ENCODE measurements around the gene KDM4B. TPM values are rescaled to one million over a fixed set of nuclear protein-coding genes. Genes with fewer than 3 reads are reported as not detected.
A peak's percentile ranks its signal among the peaks of the same experiment; 100 is the strongest.

KDM4B gene
- total RNA-seq (10 to 100 TPM; 47.9 to 50.4 TPM), polyA plus RNA-seq (10 to 100 TPM in 1 of 2 donors, 1 to 10 TPM in 1; 3.2 to 11.9 TPM)

- ChIA-PET CTCF (ENCODE audit: partially characterized antibody) (interaction anchor here (0.6 to 3.2 kb wide), 5 partner anchors 52 to 932 kb away, joined by 3 to 26 read pairs (median 4); partner anchors contain the start of gene FEM1A), POLR2A (ENCODE audit: partially characterized antibody) (interaction anchor here (0.7 to 5.1 kb wide), 16 partner anchors 9 to 1207 kb away, joined by 3 to 113 read pairs (median 4); partner anchors contain the start of genes APBA3, CHAF1A, DPP9 and FEM1A)
- H3K27ac Mint-ChIP-seq, result peak within 1 kb of the TSS; percentile 83 to 97 (median 94)
- Histone ChIP-seq H3K27me3 (ENCODE audit: insufficient read depth, low read length) (no peaks in the 10 kb centered on the region), H3K9me3 (ENCODE audit: control insufficient read depth in 1 of 2, low read length in 2 of 2) (no peaks in the 10 kb centered on the region), H3K4me3 (ENCODE audit: low read length in 2 of 2) (peak within 1 kb of the TSS; percentile 33 to 66), H3K4me1 (ENCODE audit: insufficient read depth, low read length) (peaks cover 37% of the 10 kb centered on the region), H3K27ac (ENCODE audit: low read depth, low read length) (peak within 1 kb of the TSS; percentile 42), H3K36me3 (ENCODE audit: insufficient read depth, low read length) (no peaks in the 10 kb centered on the region)
- peak; percentile 99 to 100 (median 100) for DNase-seq
- H3K36me3 Mint-ChIP-seq, result peaks cover 0 to 11% of the 10 kb centered on the region in 2 donors
- peak within 1 kb of the TSS; percentile 89 to 97 (median 92) for H3K4me3 Mint-ChIP-seq
- no peaks in the 10 kb centered on the region for H3K9me3 Mint-ChIP-seq
- H3K4me1 Mint-ChIP-seq, result peaks cover 24 to 40% (median 33%) of the 10 kb centered on the region in 4 donors
- no peaks in the 10 kb centered on the region for H3K27me3 Mint-ChIP-seq
- intact Hi-C loops (cut with micrococcal nuclease), result loop anchor here (1.0 kb wide), 3 partner anchors 53 to 244 kb away; partner anchors contain the start of gene FEM1A
Measured at GRCh38 chr19:4968462-4969291, at the start of gene KDM4B. KDM4B (plus strand) TSS chr19:4969113; CDS start chr19:5032891, 63,778 bp downstream.

- H3K27me3 ChIP-seq (ENCODE audit: insufficient read depth, low read length), result no peaks in the 10 kb centered on the region
- no peak overlapping the region for H3K4me3 Mint-ChIP-seq
- peaks cover 0 to 4% (median 2%) of the 10 kb centered on the region in 4 donors for H3K4me1 Mint-ChIP-seq
- H3K4me3 ChIP-seq (ENCODE audit: low read length in 2 of 2), result no peak overlapping the region
- ChIA-PET CTCF (ENCODE audit: partially characterized antibody) (interaction anchor here (0.5 to 1.4 kb wide), 2 partner anchors 10 to 1026 kb away, joined by 3 to 4 read pairs; no protein-coding TSS in a partner anchor), POLR2A (ENCODE audit: partially characterized antibody) (interaction anchor here (0.8 kb wide), 1 partner anchor 9 kb away, joined by 3 read pairs; no protein-coding TSS in a partner anchor)
- no peaks in the 10 kb centered on the region for H3K36me3 ChIP-seq (ENCODE audit: insufficient read depth, low read length)
- H3K27ac Mint-ChIP-seq, result no peak overlapping the region
- no peak for DNase-seq
- no peak overlapping the region for H3K27ac ChIP-seq (ENCODE audit: low read depth, low read length)
- no peaks in the 10 kb centered on the region for H3K4me1 ChIP-seq (ENCODE audit: insufficient read depth, low read length)
- H3K36me3 Mint-ChIP-seq, result no peaks in the 10 kb centered on the region
- H3K9me3 ChIP-seq (ENCODE audit: control insufficient read depth in 1 of 2, low read length in 2 of 2), result no peaks in the 10 kb centered on the region
- intact Hi-C loops (cut with micrococcal nuclease), result no loop called here
- no peaks in the 10 kb centered on the region for H3K9me3 Mint-ChIP-seq
- no peaks in the 10 kb centered on the region for H3K27me3 Mint-ChIP-seq
Measured at GRCh38 chr19:4922530-4923275, 46.2 kb upstream of the KDM4B start.

- H3K9me3 Mint-ChIP-seq, result no peaks in the 10 kb centered on the region
- no peak overlapping the region for H3K4me3 Mint-ChIP-seq
- H3K27me3 Mint-ChIP-seq, result no peaks in the 10 kb centered on the region
- no peaks in the 10 kb centered on the region for H3K4me1 Mint-ChIP-seq
- POLR2A ChIA-PET (ENCODE audit: partially characterized antibody), result no interaction called here
- no peaks in the 10 kb centered on the region for H3K36me3 Mint-ChIP-seq
- CTCF ChIA-PET (ENCODE audit: partially characterized antibody), result no interaction called here
- Histone ChIP-seq H3K9me3 (ENCODE audit: control insufficient read depth in 1 of 2, low read length in 2 of 2) (no peaks in the 10 kb centered on the region), H3K27ac (ENCODE audit: low read depth, low read length) (no peak overlapping the region), H3K4me1 (ENCODE audit: insufficient read depth, low read length) (no peaks in the 10 kb centered on the region), H3K36me3 (ENCODE audit: insufficient read depth, low read length) (no peaks in the 10 kb centered on the region), H3K4me3 (ENCODE audit: low read length in 2 of 2) (no peak overlapping the region), H3K27me3 (ENCODE audit: insufficient read depth, low read length) (no peaks in the 10 kb centered on the region)
- no peak for DNase-seq
- no peak overlapping the region for H3K27ac Mint-ChIP-seq
- intact Hi-C loops (cut with micrococcal nuclease), result no loop called here
Measured at GRCh38 chr19:4923276-4923747, 45.6 kb upstream of the KDM4B start.

- intact Hi-C loops (cut with micrococcal nuclease), result no loop called here
- ChIA-PET POLR2A (ENCODE audit: partially characterized antibody) (interaction anchor here (0.7 to 1.1 kb wide), 2 partner anchors 8 to 12 kb away, joined by 3 to 4 read pairs; no protein-coding TSS in a partner anchor), CTCF (ENCODE audit: partially characterized antibody) (no interaction called here)
- Histone ChIP-seq H3K4me1 (ENCODE audit: insufficient read depth, low read length) (no peaks in the 10 kb centered on the region), H3K27ac (ENCODE audit: low read depth, low read length) (no peak overlapping the region), H3K36me3 (ENCODE audit: insufficient read depth, low read length) (no peaks in the 10 kb centered on the region), H3K9me3 (ENCODE audit: control insufficient read depth in 1 of 2, low read length in 2 of 2) (no peaks in the 10 kb centered on the region), H3K27me3 (ENCODE audit: insufficient read depth, low read length) (no peaks in the 10 kb centered on the region), H3K4me3 (ENCODE audit: low read length in 2 of 2) (no peak overlapping the region)
- Mint-ChIP-seq H3K27me3 (no peaks in the 10 kb centered on the region), H3K36me3 (no peaks in the 10 kb centered on the region), H3K27ac (no peak overlapping the region), H3K4me3 (no peak overlapping the region), H3K4me1 (no peaks in the 10 kb centered on the region), H3K9me3 (no peaks in the 10 kb centered on the region)
- no peak for DNase-seq
Measured at GRCh38 chr19:4929186-4929585, 39.7 kb upstream of the KDM4B start.

GRCh38 chr19:4930664-4931063 lies 38.2 kb upstream of the KDM4B start:
- Mint-ChIP-seq H3K9me3 (no peaks in the 10 kb centered on the region), H3K4me1 (no peaks in the 10 kb centered on the region), H3K4me3 (no peak overlapping the region), H3K27me3 (no peaks in the 10 kb centered on the region), H3K36me3 (no peaks in the 10 kb centered on the region), H3K27ac (no peak overlapping the region)
- intact Hi-C loops (cut with micrococcal nuclease), result no loop called here
- Histone ChIP-seq H3K4me3 (ENCODE audit: low read length in 2 of 2) (no peak overlapping the region), H3K4me1 (ENCODE audit: insufficient read depth, low read length) (no peaks in the 10 kb centered on the region), H3K36me3 (ENCODE audit: insufficient read depth, low read length) (no peaks in the 10 kb centered on the region), H3K9me3 (ENCODE audit: control insufficient read depth in 1 of 2, low read length in 2 of 2) (no peaks in the 10 kb centered on the region), H3K27ac (ENCODE audit: low read depth, low read length) (no peak overlapping the region), H3K27me3 (ENCODE audit: insufficient read depth, low read length) (no peaks in the 10 kb centered on the region)
- ChIA-PET POLR2A (ENCODE audit: partially characterized antibody) (no interaction called here), CTCF (ENCODE audit: partially characterized antibody) (no interaction called here)
- DNase-seq, result no peak

GRCh38 chr19:4932711-4933110 lies 36.2 kb upstream of the KDM4B start:
- ChIA-PET CTCF (ENCODE audit: partially characterized antibody) (no interaction called here), POLR2A (ENCODE audit: partially characterized antibody) (no interaction called here)
- no peaks in the 10 kb centered on the region for H3K27me3 ChIP-seq (ENCODE audit: insufficient read depth, low read length)
- no peak for DNase-seq
- H3K4me3 ChIP-seq (ENCODE audit: low read length in 2 of 2), result no peak overlapping the region
- H3K27ac Mint-ChIP-seq, result no peak overlapping the region
- no peaks in the 10 kb centered on the region for H3K36me3 ChIP-seq (ENCODE audit: insufficient read depth, low read length)
- intact Hi-C loops (cut with micrococcal nuclease), result no loop called here
- no peaks in the 10 kb centered on the region for H3K36me3 Mint-ChIP-seq
- no peaks in the 10 kb centered on the region for H3K9me3 ChIP-seq (ENCODE audit: control insufficient read depth in 1 of 2, low read length in 2 of 2)
- H3K27ac ChIP-seq (ENCODE audit: low read depth, low read length), result no peak overlapping the region
- no peaks in the 10 kb centered on the region for H3K9me3 Mint-ChIP-seq
- no peaks in the 10 kb centered on the region for H3K4me1 Mint-ChIP-seq
- H3K4me1 ChIP-seq (ENCODE audit: insufficient read depth, low read length), result no peaks in the 10 kb centered on the region
- H3K4me3 Mint-ChIP-seq, result no peak overlapping the region
- H3K27me3 Mint-ChIP-seq, result no peaks in the 10 kb centered on the region

- ChIA-PET CTCF (ENCODE audit: partially characterized antibody) (no interaction called here), POLR2A (ENCODE audit: partially characterized antibody) (no interaction called here)
- intact Hi-C loops (cut with micrococcal nuclease), result no loop called here
- H3K9me3 ChIP-seq (ENCODE audit: control insufficient read depth in 1 of 2, low read length in 2 of 2), result no peaks in the 10 kb centered on the region
- H3K27ac ChIP-seq (ENCODE audit: low read depth, low read length), result no peak overlapping the region
- H3K4me1 Mint-ChIP-seq, result no peaks in the 10 kb centered on the region
- H3K27ac Mint-ChIP-seq, result peak overlapping the region in 2 of 7 donors; percentile 32 to 72
- no peaks in the 10 kb centered on the region for H3K36me3 Mint-ChIP-seq
- no peak overlapping the region for H3K4me3 ChIP-seq (ENCODE audit: low read length in 2 of 2)
- no peak overlapping the region for H3K4me3 Mint-ChIP-seq
- H3K9me3 Mint-ChIP-seq, result no peaks in the 10 kb centered on the region
- no peaks in the 10 kb centered on the region for H3K36me3 ChIP-seq (ENCODE audit: insufficient read depth, low read length)
- no peaks in the 10 kb centered on the region for H3K27me3 Mint-ChIP-seq
- no peaks in the 10 kb centered on the region for H3K4me1 ChIP-seq (ENCODE audit: insufficient read depth, low read length)
- no peak for DNase-seq
- H3K27me3 ChIP-seq (ENCODE audit: insufficient read depth, low read length), result no peaks in the 10 kb centered on the region
Measured at GRCh38 chr19:4933528-4933927, 35.4 kb upstream of the KDM4B start.

Measured in CD4-positive, alpha-beta memory T cell (primary cell).